H1 (cell line): ENCODE data around the gene AEBP1. TPM values are rescaled to one million over a fixed set of nuclear protein-coding genes. Genes with fewer than 3 reads are reported as not detected.

ENCODE experiments used
- CHD7 ChIP-seq: fragments of 300-600 bp; sonication (generic); IDR thresholded peaks from 2 replicates; pipeline ENCODE4 v1.7.1; 2012; ENCODE audit warnings: low read length, moderate library complexity, mild to moderate bottlenecking, inconsistent platforms; ENCODE audit not compliant: insufficient replicate concordance
- RNF2 ChIP-seq: fragments of 200-900, 300-1000 bp; sonication (generic); IDR thresholded peaks from 2 replicates; pipeline ENCODE4 v1.7.1; 2016; ENCODE audit warnings: borderline replicate concordance, low read depth, mild to moderate bottlenecking, antibody characterized with exemption, low read length; ENCODE audit not compliant: poor library complexity, severe bottlenecking; ENCODE audit errors: missing control alignments
- polyA plus RNA-seq, 7 experiments: library from polyadenylated mRNA; depleted of rRNA in 3 of 7; stranded (reverse) in 5 of 7; unstranded in 2 of 7; fragments of >200 nt in 5 of 7; fragments of 200-250 nt in 2 of 7; gene quantifications; 1 replicate in 5 of 7; 2 replicates in 1 of 7; 4 replicates in 1 of 7; pipeline versions ENCODE4 v1.2.1 to v1.2.3, GENCODE V29; 2011 to 2013; ENCODE audit warnings: missing spikeins in 2 of 7, mixed read lengths in 2 of 7
- total RNA-seq: library from RNA; stranded (reverse); fragmentation: NEBNext Ultra II Directional; extraction: Animal tissue kit (Norgen Biotek cat#: 25700); gene quantifications from 2 replicates; pipeline ENCODE4 v1.2.1, GENCODE V29; 2021

The AEBP1 gene
- total and polyA plus RNA-seq, 2 of the 8 experiments (the other 6 are each of a cell fraction or from before 2014, with no cell fraction given) = 10.4 to 41.2 TPM

GRCh38 chr7:44097064-44097932, 6.8 kb upstream of the AEBP1 start (continued):
- TF ChIP-seq CHD7 (no peak), RNF2 (no peak)
